GM18951 (cell line): ENCODE results near the gene ARHGEF7.

ENCODE experiments used
- POLR2A ChIP-seq: IDR thresholded peaks from 4 replicates; pipeline ENCODE4 v1.6.1; 2011; ENCODE audit warnings: mild to moderate bottlenecking; ENCODE audit not compliant: insufficient read length, insufficient read depth; ENCODE audit errors: extremely low read depth
- in situ Hi-C: fragments of 300-500 bp; cut with MboI; formaldehyde crosslinking; loops from one replicate; pipeline ENCODE4 v1.12.0; 2022; ENCODE audit warnings: low sequenced_read_pairs, mixed read lengths, inconsistent platforms; ENCODE audit not compliant: unreplicated experiment

Gene ARHGEF7

DNA sequence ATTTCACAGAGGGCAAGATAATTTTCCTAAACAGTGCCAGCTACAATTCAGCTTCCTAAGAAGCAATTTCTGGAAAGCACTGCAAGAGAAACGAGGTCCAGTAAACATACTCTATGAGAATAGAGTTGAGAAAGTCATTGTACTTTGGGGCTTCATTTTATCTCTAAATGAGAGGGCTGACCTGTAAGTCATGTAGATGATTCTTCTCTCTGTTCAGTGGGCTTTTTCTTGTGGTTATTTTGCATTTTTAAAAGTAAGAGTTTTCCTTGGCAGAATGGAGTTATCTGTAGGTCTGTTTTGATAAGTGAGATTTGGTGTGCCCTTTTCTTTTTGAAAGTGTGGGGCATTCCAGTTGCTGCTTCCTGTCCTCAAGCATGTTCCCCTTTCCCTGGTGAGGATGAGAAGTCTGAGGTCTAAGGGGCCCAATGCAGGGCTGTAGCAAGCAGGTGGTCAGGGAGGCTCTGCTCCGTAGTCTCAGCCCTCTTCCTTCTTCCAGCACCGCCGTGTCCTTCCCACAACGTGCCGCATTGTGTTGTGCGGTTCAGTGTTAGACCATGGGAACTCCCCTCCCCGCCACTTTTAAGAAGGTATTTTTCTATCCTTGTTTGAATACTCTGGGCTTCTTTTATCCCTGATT, 86.3 kb downstream of the ARHGEF7 start:
- TF ChIP-seq POLR2A, result no peak
- in situ Hi-C loops, result loop anchor here (25.0 kb wide), 1 partner anchor 289 kb away; the partner anchor contains the start of gene ANKRD10

DNA sequence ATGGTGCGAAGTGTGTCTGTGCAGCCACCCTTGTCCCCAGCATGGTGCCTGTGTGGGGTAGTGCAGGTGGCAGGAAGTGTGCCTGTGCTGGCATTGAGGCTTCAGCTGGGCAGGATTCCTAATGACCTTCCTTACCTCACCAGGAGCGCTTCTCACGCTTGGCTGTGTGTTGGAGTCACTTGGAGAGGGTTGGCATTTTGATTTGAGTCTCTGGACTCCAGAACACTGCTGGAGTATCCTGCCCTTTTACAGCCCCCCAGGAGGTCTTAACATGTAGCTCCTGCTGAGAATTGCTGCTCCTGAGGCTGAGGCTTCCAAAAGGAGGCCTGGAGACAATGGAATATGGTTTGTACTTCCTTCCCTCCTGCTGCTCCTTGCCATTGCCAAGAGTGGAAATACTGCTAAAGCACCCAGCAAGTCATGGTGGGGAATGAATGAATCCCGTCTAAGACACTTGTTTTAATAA, 87.1 kb downstream of the ARHGEF7 start:
- in situ Hi-C loops, result loop anchor here (25.0 kb wide), 1 partner anchor 290 kb away; the partner anchor contains the start of gene ANKRD10
- TF ChIP-seq POLR2A, result no peak

DNA sequence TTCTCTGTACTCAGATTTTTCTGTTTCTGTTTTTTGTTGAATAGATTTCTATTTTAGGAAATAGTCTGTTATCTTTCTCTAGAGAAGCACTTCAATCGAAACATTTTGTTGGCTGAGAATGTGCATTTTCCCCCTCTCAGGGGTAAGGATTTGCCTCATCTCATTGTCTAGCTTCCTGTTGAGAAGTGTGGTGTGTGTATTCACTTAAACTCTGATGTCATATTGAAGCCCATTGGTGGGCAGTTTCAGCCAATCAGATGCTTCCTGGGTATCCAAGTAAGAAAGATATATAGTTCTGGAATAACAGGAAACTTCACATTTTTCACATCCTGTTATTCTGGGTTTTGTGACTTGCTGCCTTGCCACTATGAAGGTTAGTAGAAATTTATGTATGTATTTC, 87.6 kb downstream of the ARHGEF7 start:
- TF ChIP-seq POLR2A, result no peak
- in situ Hi-C loops, result loop anchor here (25.0 kb wide), 1 partner anchor 290 kb away; the partner anchor contains the start of gene ANKRD10

DNA sequence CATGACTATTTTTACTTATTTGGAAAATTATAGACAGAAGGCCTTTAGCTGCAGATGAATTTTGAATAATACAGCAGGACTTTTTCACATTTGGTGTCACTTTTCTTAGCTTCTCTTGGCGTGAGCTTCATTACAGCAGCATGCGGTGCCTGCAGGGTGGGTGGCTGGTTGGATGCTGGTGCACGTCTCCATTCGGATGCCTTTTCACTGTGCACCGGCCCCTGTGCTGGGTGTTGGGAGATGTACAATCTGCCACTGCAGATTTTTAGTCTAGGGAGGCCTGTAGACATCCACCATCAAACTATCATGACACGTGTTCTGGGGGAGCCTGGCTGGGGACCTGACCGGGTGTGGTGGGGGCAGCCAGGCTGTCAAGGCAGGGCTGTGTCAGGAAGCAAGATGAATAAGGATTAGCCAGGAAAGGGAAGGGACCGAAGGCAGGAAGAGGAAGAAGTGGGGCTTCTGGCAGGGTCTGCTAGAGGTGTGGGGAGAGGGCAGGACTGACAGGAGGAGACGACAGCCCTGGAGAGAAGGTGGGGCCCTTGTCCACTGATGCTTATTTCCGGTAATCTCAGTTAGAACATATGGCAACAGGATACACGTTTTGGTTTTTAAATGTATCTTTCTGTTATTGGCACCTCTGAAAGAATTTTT, 88.8 kb downstream of the ARHGEF7 start:
- no peak for TF ChIP-seq POLR2A
- in situ Hi-C loops, result loop anchor here (25.0 kb wide), 1 partner anchor 292 kb away; the partner anchor contains the start of gene ANKRD10

DNA sequence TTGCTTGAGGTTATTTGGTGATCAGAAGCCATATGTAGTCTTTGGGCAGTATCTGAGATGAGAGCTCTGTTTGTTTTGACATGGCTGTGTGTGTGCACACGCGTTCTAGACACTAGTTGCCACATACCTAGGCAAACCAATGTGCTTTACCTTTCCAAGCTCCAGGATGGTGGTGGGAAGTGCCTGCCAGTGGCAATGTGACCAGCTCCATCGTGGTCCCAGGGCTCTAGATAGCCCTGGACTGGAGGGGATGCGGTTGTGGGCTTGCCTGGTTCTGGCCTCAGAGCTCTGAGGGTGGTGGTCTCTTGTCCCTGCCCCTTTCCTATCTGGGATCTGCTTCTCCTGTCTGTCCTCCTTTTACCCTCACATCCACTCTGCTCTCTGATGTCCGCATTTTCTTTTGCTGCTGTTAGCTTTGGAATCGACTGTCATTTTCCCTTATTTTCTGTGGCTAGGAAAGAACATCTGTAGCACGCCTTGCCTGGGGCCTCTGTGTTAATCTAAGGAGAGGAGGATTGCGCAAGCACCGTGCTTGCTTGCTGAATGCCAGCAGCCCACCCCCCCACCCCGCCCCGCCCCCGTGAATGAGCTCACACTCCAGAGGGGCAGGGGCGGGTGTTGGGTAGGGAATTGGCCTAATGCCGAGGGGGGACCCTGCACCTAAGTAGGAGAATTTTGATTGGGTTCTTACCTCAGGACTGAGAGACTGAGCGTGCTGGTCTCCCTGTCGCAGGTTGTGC, 89.5 kb downstream of the ARHGEF7 start:
- no peak for TF ChIP-seq POLR2A
- in situ Hi-C loops, result loop anchor here (25.0 kb wide), 1 partner anchor 292 kb away; the partner anchor contains the start of gene ANKRD10

DNA sequence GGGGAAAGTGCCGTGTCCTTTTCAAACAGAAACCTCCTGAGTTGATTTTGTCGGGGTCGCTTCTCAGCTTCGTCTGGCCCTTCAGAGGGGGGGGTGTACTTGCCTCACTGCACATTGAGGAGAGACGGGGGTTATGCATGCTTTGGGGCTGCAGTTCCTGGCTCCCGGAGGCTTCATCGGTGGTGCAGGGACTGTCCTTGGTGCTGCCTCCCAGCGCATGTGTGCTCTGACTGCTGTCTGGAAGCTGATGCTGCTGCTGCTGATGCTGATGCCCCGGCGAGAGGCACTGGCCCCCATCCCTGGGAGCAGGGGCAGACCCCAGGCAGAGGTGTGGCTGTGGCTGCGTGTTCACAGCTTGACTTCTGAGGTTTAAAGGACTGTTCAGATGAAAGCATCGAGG, 91.0 kb downstream of the ARHGEF7 start:
- in situ Hi-C loops, result loop anchor here (25.0 kb wide), 1 partner anchor 294 kb away; the partner anchor contains the start of gene ANKRD10
- no peak for TF ChIP-seq POLR2A

DNA sequence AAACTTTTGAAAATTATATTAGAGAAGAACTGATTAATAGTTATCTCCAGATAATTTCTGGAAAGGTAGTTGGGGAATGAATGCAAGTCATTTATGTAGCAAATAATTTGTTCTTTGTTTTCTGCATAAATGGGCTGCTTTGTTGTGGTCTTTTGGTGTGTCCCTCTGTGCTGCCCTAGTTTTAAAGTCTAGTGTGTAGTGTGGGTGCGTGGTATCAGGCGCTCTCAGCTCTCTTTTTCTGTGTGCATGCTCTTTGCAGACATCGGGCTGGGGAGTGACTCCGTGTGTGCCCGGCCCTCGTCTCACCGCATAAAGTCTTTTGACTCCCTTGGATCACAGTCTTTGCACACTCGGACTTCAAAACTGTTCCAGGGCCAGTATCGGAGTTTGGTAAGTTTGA, 94.5 kb downstream of the ARHGEF7 start:
- no peak for TF ChIP-seq POLR2A
- in situ Hi-C loops, result loop anchor here (25.0 kb wide), 1 partner anchor 297 kb away; the partner anchor contains the start of gene ANKRD10

DNA sequence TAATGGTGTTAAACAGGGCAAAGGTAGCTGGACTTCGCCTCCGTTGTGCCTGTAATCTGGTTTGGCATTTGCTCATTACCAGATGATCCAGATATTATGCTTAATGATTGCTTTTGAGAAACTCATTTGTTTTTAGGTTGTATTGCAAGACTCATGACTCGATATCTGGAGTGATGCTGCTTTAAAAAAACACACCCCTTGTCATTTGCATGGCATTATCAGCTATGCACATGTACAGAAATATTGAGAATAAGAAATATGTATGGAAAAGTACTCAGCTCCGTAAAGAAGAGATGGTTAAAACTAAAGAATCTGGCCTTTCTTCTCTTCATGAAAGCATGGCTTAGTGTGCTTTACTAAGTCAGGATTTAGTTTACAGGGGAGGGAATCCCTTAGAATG, 95.0 kb downstream of the ARHGEF7 start:
- TF ChIP-seq POLR2A, result no peak
- in situ Hi-C loops, result loop anchor here (25.0 kb wide), 1 partner anchor 298 kb away; the partner anchor contains the start of gene ANKRD10

DNA sequence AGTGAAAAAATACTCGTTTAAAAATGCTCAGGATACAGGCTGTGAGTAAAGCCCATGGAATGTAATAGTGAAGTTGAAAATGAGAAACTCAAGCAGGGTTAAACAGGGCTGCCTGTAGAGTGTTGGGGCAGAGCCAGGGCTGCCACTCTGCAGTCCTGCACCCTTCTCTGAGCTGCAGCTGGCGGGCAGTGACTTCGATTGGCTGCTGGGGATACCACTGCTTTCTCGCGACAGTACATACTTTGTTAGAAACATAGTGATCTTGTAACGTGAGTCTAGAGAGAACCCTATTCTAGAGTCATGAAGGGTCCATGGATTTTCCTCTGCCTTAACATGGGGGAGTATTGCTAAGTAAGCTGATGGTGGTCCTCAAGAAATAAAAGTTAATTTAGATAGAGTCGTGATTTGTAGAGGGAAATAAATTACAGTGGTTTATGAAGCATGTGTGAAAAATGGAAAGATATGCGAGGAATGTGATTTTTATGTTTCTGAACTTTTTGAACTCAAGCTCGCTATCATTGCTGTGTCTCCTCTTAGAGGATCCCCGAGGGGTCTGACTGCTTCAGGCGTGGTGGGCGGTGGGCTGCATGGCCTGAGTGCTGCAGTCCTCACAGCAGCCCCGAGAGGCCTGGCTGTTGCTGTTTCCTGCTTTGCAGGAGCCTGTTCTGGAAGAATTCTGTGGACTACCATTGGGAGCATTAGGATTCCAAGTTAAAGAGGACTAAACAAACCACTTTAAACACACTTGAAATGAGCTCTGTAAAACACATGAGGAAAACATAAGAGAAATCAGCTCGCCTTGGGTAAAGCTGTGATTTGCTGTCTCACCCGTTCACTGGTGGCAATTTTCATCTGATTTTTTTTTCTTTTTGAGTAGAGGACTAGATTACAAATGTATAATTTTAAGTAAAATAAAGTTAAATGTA, 95.7 kb downstream of the ARHGEF7 start:
- in situ Hi-C loops, result loop anchor here (25.0 kb wide), 1 partner anchor 299 kb away; the partner anchor contains the start of gene ANKRD10
- TF ChIP-seq POLR2A, result no peak

DNA sequence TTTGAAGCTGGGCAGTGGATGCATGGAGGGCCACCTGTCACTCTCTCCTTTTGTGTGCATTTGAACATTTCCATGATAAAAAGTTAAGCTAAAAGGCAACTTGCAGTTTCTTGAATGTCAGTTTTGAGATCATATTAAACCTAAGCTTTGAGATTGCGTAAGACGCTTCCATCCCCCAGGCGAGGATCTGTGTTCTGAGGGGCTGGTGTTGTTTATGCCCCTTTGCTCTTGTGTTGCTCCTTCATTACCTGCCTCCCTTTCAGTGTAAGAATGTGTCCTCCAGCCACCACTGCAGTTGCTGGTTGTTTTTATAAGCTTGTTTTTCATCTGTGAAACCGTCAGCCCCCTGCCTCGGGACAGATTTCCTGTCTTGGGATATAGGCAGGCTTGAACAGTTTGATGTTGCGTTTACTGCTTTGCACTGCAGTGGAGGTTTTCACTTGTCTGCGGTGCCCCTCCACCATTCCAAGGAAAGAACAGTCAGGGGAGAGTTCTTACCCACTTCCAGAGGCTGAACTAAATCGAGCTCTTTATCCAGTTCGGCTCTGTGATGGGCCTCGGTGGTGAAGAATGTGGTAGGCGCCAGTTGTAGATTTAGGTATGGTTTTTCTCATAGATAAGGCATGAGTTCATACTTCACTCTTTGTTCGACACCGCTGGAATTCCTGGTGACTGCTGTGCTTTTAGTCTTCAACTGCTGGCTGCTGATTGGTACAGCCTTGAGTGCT, 96.8 kb downstream of the ARHGEF7 start:
- in situ Hi-C loops, result loop anchor here (25.0 kb wide), 1 partner anchor 300 kb away; the partner anchor contains the start of gene ANKRD10
- TF ChIP-seq POLR2A, result no peak

DNA sequence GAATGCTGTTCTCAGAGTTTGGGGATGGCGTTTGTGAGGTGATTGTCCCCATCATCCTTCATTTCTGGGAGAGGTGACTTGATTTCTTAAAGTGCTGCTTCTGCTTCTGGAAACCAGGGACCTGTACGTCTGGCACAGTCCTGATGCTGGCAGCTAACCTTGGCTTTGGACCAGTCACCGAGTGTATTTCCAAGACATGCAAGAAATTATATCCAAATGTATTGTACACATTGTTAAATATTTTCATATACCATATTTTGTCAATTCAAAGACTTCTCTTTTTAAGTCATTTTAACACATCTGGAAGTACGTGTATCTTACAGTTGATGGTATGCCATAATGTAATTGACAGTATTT, 97.4 kb downstream of the ARHGEF7 start:
- in situ Hi-C loops, result loop anchor here (25.0 kb wide), 1 partner anchor 300 kb away; the partner anchor contains the start of gene ANKRD10
- TF ChIP-seq POLR2A, result no peak
